Measurements from ENCODE around the gene GUCA1A. TPM values are rescaled to one million over a fixed set of nuclear protein-coding genes. Genes with fewer than 3 reads are reported as not detected.

Gene GUCA1A
- total RNA-seq, 4 donors from 2014 or later: not detected

DNA sequence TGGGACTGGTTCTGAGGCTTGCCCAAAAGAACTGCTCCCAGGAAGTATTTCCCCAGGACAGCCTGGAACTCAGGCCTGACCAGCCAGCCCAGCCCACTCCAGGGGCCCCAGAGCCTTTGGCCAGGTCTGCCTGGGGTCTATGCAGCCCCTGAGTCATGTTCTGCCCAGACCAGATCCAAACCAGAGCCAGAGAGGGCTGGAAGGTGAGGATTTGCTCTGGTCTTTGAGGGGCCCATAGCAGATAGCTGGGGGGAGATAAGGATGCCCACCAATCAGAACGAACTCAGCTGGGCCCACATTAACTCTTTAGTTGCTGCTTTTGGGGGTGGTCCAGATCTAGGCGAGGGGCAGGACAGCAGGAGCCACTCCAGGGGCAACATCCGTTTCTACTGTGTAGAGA, 47.5 kb upstream of the GUCA1A start:
- in situ Hi-C loops (cut with MboI; ENCODE audit: low pct_ligation_motif_present in 1 of 4, low pct_unique_long_range_greater_than_20kb in 1 of 4, low sequenced_read_pairs in 3 of 4): no loop called here

DNA sequence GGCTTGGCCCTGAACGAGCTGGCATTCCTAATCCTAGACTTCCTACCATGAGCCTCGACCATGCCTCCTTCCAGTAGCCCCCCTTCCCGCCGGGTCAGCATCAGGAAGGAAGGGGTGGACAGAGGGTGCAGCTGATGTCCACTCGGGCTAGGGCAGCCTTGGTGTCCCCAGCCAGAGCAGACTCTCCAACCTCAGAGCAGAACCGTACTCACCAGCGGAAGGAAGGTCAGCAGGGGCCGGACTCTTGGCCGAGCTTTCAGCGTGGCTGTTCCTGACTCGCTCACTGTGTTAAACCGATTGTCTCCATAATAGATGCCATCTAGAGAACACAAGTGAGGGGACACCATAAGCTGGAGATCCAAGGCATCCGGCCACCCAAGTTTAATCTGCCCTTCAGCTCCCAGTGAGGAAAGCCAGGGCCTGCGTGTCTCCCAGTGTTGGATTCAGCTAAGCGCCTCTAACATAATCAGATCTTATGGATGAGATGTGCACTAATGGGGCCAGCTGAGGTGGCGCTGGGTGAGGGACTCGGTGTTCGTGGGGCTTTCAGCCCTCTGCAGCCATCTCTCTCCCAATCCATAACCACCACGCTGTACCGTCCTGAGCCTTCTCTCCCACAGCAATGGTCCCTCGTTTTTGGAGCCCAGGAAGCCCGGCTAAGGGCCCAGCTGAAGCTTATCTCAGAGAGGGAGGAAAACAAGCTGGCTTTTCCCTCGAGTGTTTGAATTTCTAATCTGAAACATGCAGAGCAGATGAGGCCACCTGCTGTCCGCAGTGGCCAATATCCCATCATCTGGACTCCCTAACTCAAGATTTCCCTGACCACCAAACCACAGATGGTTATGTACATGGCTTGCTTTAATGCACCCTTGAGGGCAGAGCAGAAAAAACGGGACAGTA, 44.5 kb upstream of the GUCA1A start:
- intact Hi-C loops (cut with DNase I; ENCODE audit: low total_unique reads) (no loop called here), in situ Hi-C loops (cut with MboI; ENCODE audit: low pct_ligation_motif_present in 1 of 4, low pct_unique_long_range_greater_than_20kb in 1 of 4, low sequenced_read_pairs in 3 of 4) (no loop called here)
- H3K4me1 ChIP-seq: peaks cover 0 to 10% (median under 1%) of the 10 kb centered on the region in 4 donors
- H3K27me3 ChIP-seq: no peaks in the 10 kb centered on the region
- no peak for DNase-seq
- TF ChIP-seq POLR2A (IDR thresholded peaks at IDR 0.05) (no peak), EP300 (IDR thresholded peaks at IDR 0.05; ENCODE audit: low read depth) (no peak), POLR2AphosphoS5 (IDR thresholded peaks at IDR 0.05) (no peak)
- TF ChIP-seq, protein P1, sequence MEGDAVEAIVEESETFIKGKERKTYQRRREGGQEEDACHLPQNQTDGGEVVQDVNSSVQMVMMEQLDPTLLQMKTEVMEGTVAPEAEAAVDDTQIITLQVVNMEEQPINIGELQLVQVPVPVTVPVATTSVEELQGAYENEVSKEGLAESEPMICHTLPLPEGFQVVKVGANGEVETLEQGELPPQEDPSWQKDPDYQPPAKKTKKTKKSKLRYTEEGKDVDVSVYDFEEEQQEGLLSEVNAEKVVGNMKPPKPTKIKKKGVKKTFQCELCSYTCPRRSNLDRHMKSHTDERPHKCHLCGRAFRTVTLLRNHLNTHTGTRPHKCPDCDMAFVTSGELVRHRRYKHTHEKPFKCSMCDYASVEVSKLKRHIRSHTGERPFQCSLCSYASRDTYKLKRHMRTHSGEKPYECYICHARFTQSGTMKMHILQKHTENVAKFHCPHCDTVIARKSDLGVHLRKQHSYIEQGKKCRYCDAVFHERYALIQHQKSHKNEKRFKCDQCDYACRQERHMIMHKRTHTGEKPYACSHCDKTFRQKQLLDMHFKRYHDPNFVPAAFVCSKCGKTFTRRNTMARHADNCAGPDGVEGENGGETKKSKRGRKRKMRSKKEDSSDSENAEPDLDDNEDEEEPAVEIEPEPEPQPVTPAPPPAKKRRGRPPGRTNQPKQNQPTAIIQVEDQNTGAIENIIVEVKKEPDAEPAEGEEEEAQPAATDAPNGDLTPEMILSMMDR (IDR thresholded peaks at IDR 0.05): no peak
- H3K4me3 ChIP-seq: no peak overlapping the region
- H3K9me3 ChIP-seq: no peaks in the 10 kb centered on the region
- WGBS, 2 donors (ENCODE audit: low coverage in 1 of 2): 71% methylated on average over 20 of the region's 25 CpGs; no CpG with 5 or more reads in 1 of the 2 donors
- no peak overlapping the region for H3K27ac ChIP-seq
- peaks cover 0 to 6% (median 0%) of the 10 kb centered on the region in 4 donors for H3K36me3 ChIP-seq

More for the DNA sequence above, 47.5 kb upstream of the GUCA1A start:
- no peak overlapping the region for H3K4me3 ChIP-seq
- no peak overlapping the region for H3K27ac ChIP-seq
- H3K27me3 ChIP-seq: no peaks in the 10 kb centered on the region
- peaks cover 8 to 35% (median 24%) of the 10 kb centered on the region in 4 donors for H3K4me1 ChIP-seq
- intact Hi-C loops (cut with DNase I; ENCODE audit: low total_unique reads): no loop called here
- WGBS, 2 donors (ENCODE audit: low coverage in 1 of 2): 60 to 80% methylated on average over 3 of the region's 3 CpGs
- H3K36me3 ChIP-seq: peaks cover 0 to 4% (median 0%) of the 10 kb centered on the region in 4 donors
- DNase-seq: no peak
- H3K9me3 ChIP-seq: no peaks in the 10 kb centered on the region
- TF ChIP-seq POLR2AphosphoS5 (IDR thresholded peaks at IDR 0.05) (no peak), POLR2A (IDR thresholded peaks at IDR 0.05) (no peak), EP300 (IDR thresholded peaks at IDR 0.05; ENCODE audit: low read depth) (no peak)
- TF ChIP-seq, protein P1 (IDR thresholded peaks at IDR 0.05): no peak

DNA sequence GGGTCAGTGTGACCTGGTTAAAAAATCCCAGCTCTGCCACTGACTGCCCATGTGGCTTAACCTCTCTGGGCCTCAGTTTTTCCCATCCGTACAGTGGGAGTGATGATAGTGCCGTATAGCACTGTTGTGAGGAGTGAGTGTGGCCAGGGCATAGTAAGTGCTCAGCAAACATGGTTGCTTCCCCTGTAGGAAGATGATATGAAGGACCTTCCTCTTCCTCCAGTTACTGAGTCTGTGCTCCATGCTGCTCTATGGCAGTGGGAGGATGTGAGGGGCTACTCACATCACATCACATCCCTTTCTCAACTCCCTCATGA, 43.8 kb upstream of the GUCA1A start:
- DNase-seq: no peak
- TF ChIP-seq, protein P1 (IDR thresholded peaks at IDR 0.05): no peak
- TF ChIP-seq POLR2AphosphoS5 (IDR thresholded peaks at IDR 0.05): no peak
- TF ChIP-seq POLR2A (IDR thresholded peaks at IDR 0.05): no peak
- TF ChIP-seq EP300 (IDR thresholded peaks at IDR 0.05; ENCODE audit: low read depth): no peak
- intact Hi-C loops (cut with DNase I; ENCODE audit: low total_unique reads): no loop called here
- 100% methylated on average over 2 of the region's 2 CpGs; no CpG with 5 or more reads in 1 of the 2 donors for WGBS, 2 donors (ENCODE audit: low coverage in 1 of 2)
- in situ Hi-C loops (cut with MboI; ENCODE audit: low pct_ligation_motif_present in 1 of 4, low pct_unique_long_range_greater_than_20kb in 1 of 4, low sequenced_read_pairs in 3 of 4): no loop called here
- H3K27me3 ChIP-seq: no peaks in the 10 kb centered on the region
- no peak overlapping the region for H3K4me3 ChIP-seq
- H3K27ac ChIP-seq: no peak overlapping the region
- peaks cover 0 to 6% (median 0%) of the 10 kb centered on the region in 4 donors for H3K36me3 ChIP-seq
- H3K9me3 ChIP-seq: no peaks in the 10 kb centered on the region
- H3K4me1 ChIP-seq: peaks cover 0 to 4% (median 0%) of the 10 kb centered on the region in 4 donors

DNA sequence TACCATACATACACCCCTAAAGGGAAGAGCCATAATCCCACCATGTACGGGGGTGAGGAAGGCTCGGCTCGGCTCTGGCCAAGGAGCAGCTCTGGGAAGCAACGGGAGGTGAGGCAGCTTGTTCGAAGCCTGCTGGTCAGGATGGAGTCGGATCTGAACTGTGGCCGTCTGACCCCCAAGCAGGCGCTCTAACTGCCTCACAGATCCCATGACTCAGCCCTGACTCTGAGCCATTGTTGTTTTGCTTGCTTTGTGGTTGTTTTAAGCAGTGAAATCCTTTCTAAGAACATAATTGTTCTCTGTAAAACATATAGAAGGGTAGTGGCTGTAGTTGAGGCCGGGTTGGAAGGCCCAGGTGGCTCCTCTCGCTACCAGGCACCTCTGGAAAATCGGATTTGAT, 41.6 kb upstream of the GUCA1A start:
- H3K27ac ChIP-seq: no peak overlapping the region
- H3K4me3 ChIP-seq: no peak overlapping the region
- H3K27me3 ChIP-seq: no peaks in the 10 kb centered on the region
- in situ Hi-C loops (cut with MboI; ENCODE audit: low pct_ligation_motif_present in 1 of 4, low pct_unique_long_range_greater_than_20kb in 1 of 4, low sequenced_read_pairs in 3 of 4): no loop called here
- 93 to 96% methylated on average over 3 to 11 of the region's 11 CpGs for WGBS, 2 donors (ENCODE audit: low coverage in 1 of 2)
- H3K9me3 ChIP-seq: no peaks in the 10 kb centered on the region
- peaks cover 0 to 6% (median 0%) of the 10 kb centered on the region in 4 donors for H3K36me3 ChIP-seq
- intact Hi-C loops (cut with DNase I; ENCODE audit: low total_unique reads): no loop called here
- no peak for TF ChIP-seq EP300 (IDR thresholded peaks at IDR 0.05; ENCODE audit: low read depth)
- TF ChIP-seq, protein P1 (IDR thresholded peaks at IDR 0.05): no peak
- no peak for TF ChIP-seq POLR2A (IDR thresholded peaks at IDR 0.05)
- no peak for TF ChIP-seq POLR2AphosphoS5 (IDR thresholded peaks at IDR 0.05)
- no peak for DNase-seq
- H3K4me1 ChIP-seq: peaks cover 0 to 5% (median 3%) of the 10 kb centered on the region in 4 donors

Measured in transverse colon (tissue), 4 donors.